CD14-positive monocyte (primary cell): Measurements from ENCODE around the gene ESF1. TPM values are rescaled to one million over a fixed set of nuclear protein-coding genes. Genes with fewer than 3 reads are reported as not detected.

Experiments used
- DNase-seq, 3 donors: peaks; one replicate each; pipeline ENCODE4 v3.0.0-alpha.2; 2011 to 2022
- H2AFZ ChIP-seq: 2 replicates; pipeline ENCODE4 v1.6.0; 2012; ENCODE audit warnings: mild to moderate bottlenecking, low read depth, low read length, inconsistent platforms; ENCODE audit not compliant: insufficient read depth, poor library complexity, severe bottlenecking
- H3K27ac ChIP-seq, 2 donors: 1 replicate in 1 of 2; 2 replicates in 1 of 2; pipeline ENCODE4 v1.5.1; 2012 to 2013; ENCODE audit warnings: low read length in 2 of 2, control low read depth in 1 of 2, inconsistent platforms in 1 of 2, low read depth in 1 of 2, mild to moderate bottlenecking in 1 of 2
- H3K27me3 ChIP-seq, 2 donors: one replicate each; pipeline versions ENCODE4 v1.6.0 to v1.6.1; 2011 to 2013; ENCODE audit warnings: low read length in 2 of 2; ENCODE audit not compliant: control insufficient read depth in 2 of 2, insufficient read depth in 2 of 2
- H3K36me3 ChIP-seq, 2 donors: replicated peaks in 1 of 2; 1 replicate in 1 of 2; 2 replicates in 1 of 2; pipeline versions ENCODE4 v1.5.1 to v1.6.1; 2012 to 2013; ENCODE audit warnings: low read length in 2 of 2, control low read depth in 1 of 2, inconsistent platforms in 1 of 2, mild to moderate bottlenecking in 1 of 2; ENCODE audit not compliant: insufficient read depth in 2 of 2, control insufficient read depth in 1 of 2
- H3K4me1 ChIP-seq, 2 donors: 1 replicate in 1 of 2; 2 replicates in 1 of 2; pipeline versions ENCODE4 v1.5.1 to v1.6.1; 2012 to 2013; ENCODE audit warnings: low read length in 2 of 2, control low read depth in 1 of 2, inconsistent platforms in 1 of 2, mild to moderate bottlenecking in 1 of 2, moderate library complexity in 1 of 2; ENCODE audit not compliant: insufficient read depth in 2 of 2, control insufficient read depth in 1 of 2
- H3K4me2 ChIP-seq: replicated peaks from 2 replicates; pipeline ENCODE3; 2012; ENCODE audit warnings: low read length, moderate library complexity, mild to moderate bottlenecking; ENCODE audit not compliant: poor library complexity, severe bottlenecking; ENCODE audit errors: extremely low read depth
- H3K4me3 ChIP-seq, 3 experiments: fragments of 200-600 bp in 1 of 3; sonication (generic) in 1 of 3; replicated peaks in 1 of 3; 1 replicate in 2 of 3; 2 replicates in 1 of 3; pipeline ENCODE4 v1.5.1; 2011 to 2013; ENCODE audit warnings: low read length in 3 of 3, mild to moderate bottlenecking in 3 of 3, control low read depth in 2 of 3, low read depth in 2 of 3, inconsistent platforms in 1 of 3, moderate library complexity in 1 of 3
- H3K79me2 ChIP-seq: 2 replicates; pipeline ENCODE4 v1.6.0; 2012; ENCODE audit warnings: mild to moderate bottlenecking, control low read depth, inconsistent platforms, low read length, moderate library complexity; ENCODE audit not compliant: insufficient read depth
- H3K9ac ChIP-seq: 2 replicates; pipeline ENCODE4 v1.6.0; 2017; ENCODE audit warnings: low read length, mild to moderate bottlenecking; ENCODE audit not compliant: insufficient read depth, poor library complexity, severe bottlenecking
- H3K9me3 ChIP-seq, 2 donors: replicated peaks in 1 of 2; 1 replicate in 1 of 2; 2 replicates in 1 of 2; pipeline versions ENCODE4 v1.5.1 to v1.6.1; 2012 to 2013; ENCODE audit warnings: low read length in 2 of 2, control low read depth in 1 of 2; ENCODE audit not compliant: control insufficient read depth in 1 of 2, insufficient read depth in 1 of 2
- H4K20me1 ChIP-seq: 2 replicates; pipeline ENCODE4 v1.6.0; 2012; ENCODE audit warnings: mild to moderate bottlenecking, low read length, control low read depth, moderate library complexity; ENCODE audit not compliant: insufficient read depth
- H3K27ac Mint-ChIP-seq, 7 donors: one replicate each; pipeline ENCODE4 v1.8.0; 2020; ENCODE audit warnings: mild to moderate bottlenecking in 7 of 7, mixed read lengths in 7 of 7, moderate library complexity in 6 of 7, inconsistent platforms in 2 of 7
- H3K27me3 Mint-ChIP-seq, 3 donors: one replicate each; pipeline ENCODE4 v1.8.0; 2021 to 2022; ENCODE audit warnings: low read depth in 3 of 3, mild to moderate bottlenecking in 3 of 3, mixed read lengths in 3 of 3, moderate library complexity in 3 of 3, inconsistent platforms in 1 of 3
- H3K36me3 Mint-ChIP-seq, 2 donors: one replicate each; pipeline ENCODE4 v1.8.0; 2020; ENCODE audit warnings: mixed read lengths in 2 of 2, inconsistent platforms in 1 of 2, mild to moderate bottlenecking in 1 of 2
- H3K4me1 Mint-ChIP-seq: one replicate; pipeline ENCODE4 v1.8.0; 2020; ENCODE audit warnings: mild to moderate bottlenecking, mixed read lengths
- H3K4me3 Mint-ChIP-seq, 2 donors: one replicate each; pipeline ENCODE4 v1.8.0; 2020; ENCODE audit warnings: mild to moderate bottlenecking in 2 of 2, mixed read lengths in 2 of 2, moderate library complexity in 1 of 2
- H3K9me3 Mint-ChIP-seq, 7 donors: one replicate each; pipeline ENCODE4 v1.8.0; 2020 to 2022; ENCODE audit warnings: mixed read lengths in 7 of 7, mild to moderate bottlenecking in 6 of 7, moderate library complexity in 6 of 7, inconsistent platforms in 2 of 7
- WGBS: methylation state at CpG from one replicate; pipeline ENCODE4 v1.1.5; 2013; ENCODE audit warnings: missing lambda C conversion rate; ENCODE audit not compliant: insufficient coverage; 5-methylcytosine and 5-hydroxymethylcytosine counted together
- intact Hi-C, 2 donors: fragments of 100-400 bp; cut with micrococcal nuclease; formaldehyde crosslinking; loops; one replicate each; pipeline versions ENCODE4 v1.15.0 to v1.15.1; 2023
- polyA plus RNA-seq, 3 donors: library from polyadenylated mRNA; depleted of rRNA in 1 of 3; unstranded in 2 of 3; stranded (reverse) in 1 of 3; fragments of 300-500 nt in 2 of 3; fragments of >200 nt in 1 of 3; fragmentation: Illumina TruSeq in 2 of 3; gene quantifications; 1 replicate in 2 of 3; 2 replicates in 1 of 3; pipeline ENCODE4 v1.2.3, GENCODE V29; 2012 to 2021
- TF ChIP-seq, protein P1 (sequence below): fragments of 200-600 bp; IDR thresholded peaks from one replicate; pipeline ENCODE4 v1.8.0; 2022; ENCODE audit warnings: antibody characterized with exemption, mild to moderate bottlenecking

ESF1 gene
- polyA plus RNA-seq, 3 donors, result 0.73 to 2.3 (median 1.7) TPM

- Mint-ChIP-seq H3K27me3 (no peaks in the 10 kb centered on the region), H3K4me1 (peaks cover 4% of the 10 kb centered on the region)
Measured at GRCh38 chr20:13809373-13809772, 24.7 kb upstream of the ESF1 start.

GRCh38 chr20:13800728-13801134, 16.0 kb upstream of the ESF1 start:
- intact Hi-C loops, result no loop called here
- Histone ChIP-seq H2AFZ (no peak overlapping the region), H3K4me2 (no peak overlapping the region), H3K9ac (no peak overlapping the region), H3K27me3 (no peaks in the 10 kb centered on the region), H3K4me3 (no peak overlapping the region), H3K4me1 (no peaks in the 10 kb centered on the region), H3K27ac (no peak overlapping the region), H4K20me1 (no peaks in the 10 kb centered on the region), H3K36me3 (peaks cover 85 to 99% of the 10 kb centered on the region in 2 donors), H3K79me2 (no peaks in the 10 kb centered on the region), H3K9me3 (no peaks in the 10 kb centered on the region)
- H3K27ac Mint-ChIP-seq, result no peak overlapping the region
- no peak overlapping the region for H3K4me3 Mint-ChIP-seq
- 68% methylated on average over 4 of the region's 7 CpGs for WGBS
- H3K27me3 Mint-ChIP-seq, result no peaks in the 10 kb centered on the region
- no peaks in the 10 kb centered on the region for H3K9me3 Mint-ChIP-seq
- TF ChIP-seq, protein P1, sequence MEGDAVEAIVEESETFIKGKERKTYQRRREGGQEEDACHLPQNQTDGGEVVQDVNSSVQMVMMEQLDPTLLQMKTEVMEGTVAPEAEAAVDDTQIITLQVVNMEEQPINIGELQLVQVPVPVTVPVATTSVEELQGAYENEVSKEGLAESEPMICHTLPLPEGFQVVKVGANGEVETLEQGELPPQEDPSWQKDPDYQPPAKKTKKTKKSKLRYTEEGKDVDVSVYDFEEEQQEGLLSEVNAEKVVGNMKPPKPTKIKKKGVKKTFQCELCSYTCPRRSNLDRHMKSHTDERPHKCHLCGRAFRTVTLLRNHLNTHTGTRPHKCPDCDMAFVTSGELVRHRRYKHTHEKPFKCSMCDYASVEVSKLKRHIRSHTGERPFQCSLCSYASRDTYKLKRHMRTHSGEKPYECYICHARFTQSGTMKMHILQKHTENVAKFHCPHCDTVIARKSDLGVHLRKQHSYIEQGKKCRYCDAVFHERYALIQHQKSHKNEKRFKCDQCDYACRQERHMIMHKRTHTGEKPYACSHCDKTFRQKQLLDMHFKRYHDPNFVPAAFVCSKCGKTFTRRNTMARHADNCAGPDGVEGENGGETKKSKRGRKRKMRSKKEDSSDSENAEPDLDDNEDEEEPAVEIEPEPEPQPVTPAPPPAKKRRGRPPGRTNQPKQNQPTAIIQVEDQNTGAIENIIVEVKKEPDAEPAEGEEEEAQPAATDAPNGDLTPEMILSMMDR, result no peak
- H3K36me3 Mint-ChIP-seq, result peaks cover 74 to 84% of the 10 kb centered on the region in 2 donors
- H3K4me1 Mint-ChIP-seq, result no peaks in the 10 kb centered on the region
- DNase-seq, result no peak

More at GRCh38 chr20:13809373-13809772, 24.7 kb upstream of the ESF1 start:
- intact Hi-C loops, result no loop called here
- Histone ChIP-seq H3K36me3 (peaks cover 85 to 100% of the 10 kb centered on the region in 2 donors), H3K27me3 (no peaks in the 10 kb centered on the region), H3K27ac (no peak overlapping the region), H2AFZ (no peak overlapping the region), H3K9ac (no peak overlapping the region), H3K79me2 (no peaks in the 10 kb centered on the region), H3K4me3 (no peak overlapping the region), H3K4me1 (no peaks in the 10 kb centered on the region), H3K9me3 (no peaks in the 10 kb centered on the region), H4K20me1 (no peaks in the 10 kb centered on the region), H3K4me2 (no peak overlapping the region)
- TF ChIP-seq, protein P1, result no peak
- Mint-ChIP-seq H3K27ac (no peak overlapping the region), H3K4me3 (no peak overlapping the region), H3K36me3 (peaks cover 19 to 23% of the 10 kb centered on the region in 2 donors), H3K9me3 (no peaks in the 10 kb centered on the region)
- WGBS, result 50% methylated on average over 2 of the region's 2 CpGs
- no peak for DNase-seq
